ENCODE data around the gene UGT2A3. TPM values are rescaled to one million over a fixed set of nuclear protein-coding genes. Genes with fewer than 3 reads are reported as not detected.

The UGT2A3 gene
- total RNA-seq, 2 donors from 2014 or later: 119 to 134 TPM

Other genes with a start within 250 kb of the UGT2A3 start
- gene UGT2B10, start 135.8 kb downstream of the UGT2A3 start, total RNA-seq: 1 to 10 TPM in 1 of 2 donors, under 1 TPM in 1; 0.58 to 1.8 TPM
- 1 to 10 TPM; 5.2 to 9.2 TPM for gene UGT2B7, start 144.7 kb upstream of the UGT2A3 start, total RNA-seq

Data from left colon (tissue), 2 donors.